K562 (cell line): Measurements from ENCODE around the gene KBTBD13. TPM values are rescaled to one million over a fixed set of nuclear protein-coding genes. Genes with fewer than 3 reads are reported as not detected.

Source experiments
- ASH1L ChIP-seq: fragments of 450-650 bp; IDR thresholded peaks from 2 replicates; pipeline ENCODE4 v1.6.1; 2018; ENCODE audit warnings: borderline replicate concordance, mild to moderate bottlenecking, low read depth; ENCODE audit not compliant: partially characterized antibody
- ATF1 ChIP-seq, 2 experiments: fragments of 450-650 bp in 1 of 2; IDR thresholded peaks; 2 replicates each; pipeline ENCODE4 v1.6.1; 2016; ENCODE audit warnings: missing compliant biosample characterization in 1 of 2, missing genetic modification characterization in 1 of 2
- BHLHE40 ChIP-seq: IDR thresholded peaks from 2 replicates; pipeline ENCODE4 v1.6.1; 2011; ENCODE audit warnings: low read length, improper control_type of control experiment
- CREM ChIP-seq: IDR thresholded peaks from 2 replicates; pipeline ENCODE4 v1.6.1; 2014; ENCODE audit warnings: antibody characterized with exemption, low read depth
- CXXC5 ChIP-seq: fragments of 250-450 bp; sonication (Bioruptor Pico); IDR thresholded peaks from 2 replicates; pipeline ENCODE4 v1.8.0; 2022; ENCODE audit warnings: inconsistent platforms, mild to moderate bottlenecking, moderate library complexity
- ETS1 ChIP-seq: conservative IDR thresholded peaks from 2 replicates; pipeline ENCODE4 v1.6.1; 2011; ENCODE audit warnings: low read depth, mild to moderate bottlenecking, low read length; ENCODE audit not compliant: control insufficient read depth
- HDAC1 ChIP-seq, 2 experiments: fragments of 450-650 bp; IDR thresholded peaks; 2 replicates each; pipeline ENCODE4 v1.6.1; 2016 to 2017; ENCODE audit warnings: inconsistent platforms in 1 of 2, mild to moderate bottlenecking in 1 of 2, moderate library complexity in 1 of 2
- HINFP ChIP-seq: fragments of 450-650 bp; conservative IDR thresholded peaks from 2 replicates; pipeline ENCODE4 v1.6.1; 2016; ENCODE audit warnings: missing genetic modification characterization, low read depth, mild to moderate bottlenecking, control low read depth, missing compliant biosample characterization
- REST ChIP-seq, 2 experiments: fragments of 450-650 bp; formaldehyde crosslinking in 1 of 2; IDR thresholded peaks; 2 replicates each; pipeline versions ENCODE4 v1.4.0 to v1.6.1; 2014 to 2020; ENCODE audit warnings: mild to moderate bottlenecking in 2 of 2, borderline replicate concordance in 1 of 2, low read depth in 1 of 2
- SAP30 ChIP-seq: fragments of 200-600 bp; sonication (generic); IDR thresholded peaks from 2 replicates; pipeline ENCODE4 v1.6.1; 2012; ENCODE audit warnings: borderline replicate concordance, low read depth, mild to moderate bottlenecking, moderate library complexity, low read length, control low read depth, inconsistent platforms; ENCODE audit not compliant: insufficient read depth, poor library complexity, severe bottlenecking
- SNAPC5 ChIP-seq: fragments of 250-450 bp; sonication (Bioruptor Pico); IDR thresholded peaks from 2 replicates; pipeline ENCODE4 v1.8.0; 2021; ENCODE audit warnings: moderate library complexity, mild to moderate bottlenecking, inconsistent platforms
- SP2 ChIP-seq: IDR thresholded peaks from 2 replicates; pipeline ENCODE4 v1.6.1; 2011; ENCODE audit warnings: mild to moderate bottlenecking, low read depth, low read length, moderate library complexity; ENCODE audit not compliant: poor library complexity, severe bottlenecking; ENCODE audit errors: extremely low read depth
- TFAP4 ChIP-seq: sonication (generic); formaldehyde crosslinking; IDR thresholded peaks from 2 replicates; pipeline ENCODE4 v1.8.0; 2022; ENCODE audit warnings: missing genetic modification reagents, mild to moderate bottlenecking, moderate library complexity, borderline replicate concordance
- ZNF699 ChIP-seq: fragments of 250-450 bp; sonication (Bioruptor Pico); IDR thresholded peaks from 2 replicates; pipeline ENCODE4 v1.8.0; 2021; ENCODE audit warnings: mild to moderate bottlenecking, moderate library complexity; ENCODE audit not compliant: insufficient replicate concordance
- polyA plus RNA-seq, 8 experiments: library from polyadenylated mRNA; depleted of rRNA in 4 of 8; stranded (reverse) in 5 of 8; unstranded in 3 of 8; fragments of >200 nt; fragmentation: Nextera tagmentation in 2 of 8; fragmentation: Illumina TruSeq in 1 of 8; extraction: Ambion mirVana in 2 of 8; extraction: Trizol in 1 of 8; gene quantifications; 2 replicates each; pipeline versions ENCODE4 v1.2.1 to v1.2.3, GENCODE V29; 2011 to 2014; ENCODE audit warnings: inconsistent platforms in 1 of 8, missing spikeins in 1 of 8
- total RNA-seq, 7 experiments: library from RNA; depleted of rRNA in 6 of 7; stranded (reverse); fragments of >200 nt in 6 of 7; fragmentation: Illumina TruSeq in 2 of 7; extraction: Trizol in 2 of 7; gene quantifications; 2 replicates each; pipeline versions ENCODE4 v1.2.1 to v1.2.3, GENCODE V29; 2011 to 2021; ENCODE audit warnings: low replicate concordance in 1 of 7

Gene KBTBD13
- total and polyA plus RNA-seq, 9 of the 15 experiments (the other 6 are each of a cell fraction or from before 2014, with no cell fraction given): 0.07 to 0.13 (median 0.10) TPM; not detected in 3

- TF ChIP-seq REST (IDR thresholded peaks at IDR 0.05; ENCODE audit: borderline replicate concordance) (peak; percentile 47), REST (CRISPR knock-in tag; IDR thresholded peaks at IDR 0.05; ENCODE audit: low read depth) (no peak), ASH1L (peak; percentile 79), CREM (peak; percentile 59), HINFP (peak; percentile 86), SP2 (peak; percentile 42), SNAPC5 (no peak), ATF1 (CRISPR knock-in tag; IDR thresholded peaks at IDR 0.05) (no peak), ATF1 (tag; IDR thresholded peaks at IDR 0.05) (peak; percentile 50; the same call in 1 of the 2 replicates), ZNF699 (CRISPR knock-in tag) (no peak), CXXC5 (CRISPR knock-in tag) (peak; percentile 59), TFAP4 (peak; percentile 11; the same call in 1 of the 2 replicates), BHLHE40 (no peak), ETS1 (no peak), HDAC1 (IDR thresholded peaks at IDR 0.05) (peak in 1 of 2 experiments; percentile 40; a peak in 1 of 4 replicates), SAP30 (peak; percentile 47)
These were observed 27.1 kb upstream of the KBTBD13 start (continued) for GRCh38 chr15:65049418-65049840.
